GM18511 (cell line): Measurements from ENCODE around the gene CD48.

ENCODE experiments used
- ATAC-seq: cut with Tn5 transposase; IDR thresholded peaks from one replicate; pipeline ENCODE4 v1.9.1; 2021; ENCODE audit warnings: mild to moderate bottlenecking, moderate library complexity; ENCODE audit not compliant: unreplicated experiment

The CD48 gene

GRCh38 chr1:160637821-160638539, 73.6 kb downstream of the CD48 start:
- no peak for ATAC-seq

DNA sequence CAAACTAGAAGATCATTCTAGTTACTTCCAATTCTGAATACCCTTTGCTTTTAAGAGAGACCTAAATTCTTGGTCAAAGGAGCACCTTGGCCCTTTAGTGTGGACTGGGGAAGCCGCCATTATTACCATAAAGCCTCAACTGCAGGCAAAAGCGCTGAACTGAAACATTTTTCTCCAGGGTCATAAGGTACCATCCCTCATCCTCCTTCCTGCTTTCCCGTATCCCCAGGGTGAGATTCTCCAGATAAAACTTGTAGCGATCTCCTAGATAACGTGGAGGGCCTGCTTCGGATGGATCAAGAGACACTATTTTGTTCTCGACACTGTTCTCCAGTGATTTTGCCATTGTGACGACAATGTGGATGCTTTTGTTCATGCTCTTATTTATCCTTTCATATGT, 74.6 kb downstream of the CD48 start:
- no peak for ATAC-seq

- ATAC-seq, result no peak
Measured at GRCh38 chr1:160636547-160636946, 75.1 kb downstream of the CD48 start.

GRCh38 chr1:160636076-160636475, 75.5 kb downstream of the CD48 start:
- no peak for ATAC-seq

- no peak for ATAC-seq
Measured at GRCh38 chr1:160634543-160635491, 76.8 kb downstream of the CD48 start.

DNA sequence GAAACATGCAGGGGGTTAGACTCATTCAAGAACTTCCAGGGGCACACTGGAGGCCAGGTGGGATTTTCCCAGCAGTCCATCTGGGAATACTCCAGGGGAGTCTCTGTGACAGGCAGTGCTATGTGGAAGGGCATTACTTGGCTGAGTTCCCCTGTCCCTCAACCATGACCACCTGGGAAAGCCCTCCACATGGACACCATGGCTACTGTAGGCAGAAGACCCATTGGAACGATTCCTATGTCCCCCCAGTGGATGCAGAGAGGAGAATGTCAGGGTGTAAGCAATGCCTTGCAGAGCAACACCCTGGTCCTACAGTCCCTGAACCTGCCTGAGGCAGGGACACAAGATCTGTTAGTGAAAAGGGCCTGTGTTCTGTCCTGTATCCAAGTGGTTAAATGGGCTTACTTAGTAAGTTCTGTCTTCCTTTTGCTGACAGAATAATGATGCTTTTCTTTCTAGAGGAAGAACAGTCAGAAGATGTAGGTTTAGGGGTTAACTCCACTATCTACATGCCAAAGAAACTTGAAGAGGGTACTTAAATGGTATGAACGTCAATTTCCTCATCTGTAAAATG, 78.2 kb downstream of the CD48 start:
- no peak for ATAC-seq

DNA sequence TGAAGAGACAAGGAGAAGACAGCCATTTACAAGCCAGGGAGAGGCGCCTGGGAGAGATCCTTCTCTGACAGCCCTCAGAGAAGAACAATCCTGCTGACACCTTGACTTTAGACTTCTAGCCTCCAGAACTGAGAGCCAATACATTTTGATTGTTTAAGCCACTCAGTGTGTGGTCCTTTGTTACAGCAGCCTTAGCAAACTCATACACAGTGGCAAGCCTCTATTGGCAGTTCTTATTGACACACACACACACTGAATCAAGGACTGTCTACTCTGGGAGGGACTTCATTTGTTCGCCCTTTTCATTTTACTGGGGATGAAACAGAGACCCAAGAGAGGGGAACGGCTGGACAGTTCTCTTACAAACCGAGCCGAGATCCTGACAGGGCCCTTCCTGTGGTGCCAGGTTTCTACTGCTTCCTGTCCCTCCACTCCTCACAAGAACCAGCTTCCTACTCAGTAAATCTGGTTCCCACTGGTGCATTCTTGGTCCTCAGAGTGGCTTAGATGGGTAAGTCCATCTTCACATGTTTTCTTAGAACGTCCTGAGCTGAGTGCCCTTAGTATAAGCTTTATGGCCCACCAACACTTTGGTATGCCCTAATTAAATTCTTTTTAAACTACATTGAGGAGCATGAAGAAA, 79.5 kb downstream of the CD48 start:
- no peak for ATAC-seq

DNA sequence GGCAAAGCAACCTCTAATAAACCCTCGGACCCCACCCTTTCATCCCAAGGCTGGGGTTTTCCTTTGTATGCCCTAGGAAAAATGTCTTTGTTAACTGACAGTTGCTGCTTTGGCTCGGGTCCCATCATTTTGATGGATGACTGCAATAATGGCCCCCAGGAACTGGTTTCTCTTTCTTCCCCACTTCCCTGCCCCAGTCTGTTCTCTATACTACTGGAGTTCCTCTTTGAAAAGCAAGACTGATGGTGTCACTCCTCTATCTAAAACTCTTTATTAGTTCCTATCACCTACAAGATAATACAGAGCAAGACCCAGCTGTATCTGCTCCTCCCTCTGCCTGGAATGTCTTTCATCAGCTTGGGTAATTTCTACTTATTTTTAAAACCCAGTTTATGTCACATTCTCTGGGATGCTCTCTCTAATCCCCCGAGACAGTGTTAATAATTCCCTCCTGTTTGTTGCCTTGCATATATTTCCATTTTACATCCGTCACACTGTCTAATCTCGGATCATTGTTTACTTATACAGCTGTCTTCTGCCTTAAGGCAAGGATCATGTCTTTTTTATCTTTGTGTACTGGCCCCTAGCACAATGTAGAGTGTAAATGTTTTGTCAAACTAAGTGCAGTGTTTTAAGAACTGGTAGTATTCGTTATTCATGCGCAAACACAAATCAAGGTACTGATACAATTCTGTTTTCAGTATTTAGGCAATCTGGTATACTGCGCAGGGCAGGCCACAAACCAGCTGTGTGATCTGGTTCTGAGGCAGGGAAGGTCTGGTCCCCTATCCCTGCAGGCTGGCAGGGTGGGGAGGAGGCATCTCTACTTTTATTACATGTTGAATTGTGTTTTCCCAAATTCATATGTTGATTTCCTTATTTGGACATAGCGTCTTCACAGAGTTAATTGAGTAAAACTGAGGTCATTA, 80.8 kb downstream of the CD48 start:
- no peak for ATAC-seq

DNA sequence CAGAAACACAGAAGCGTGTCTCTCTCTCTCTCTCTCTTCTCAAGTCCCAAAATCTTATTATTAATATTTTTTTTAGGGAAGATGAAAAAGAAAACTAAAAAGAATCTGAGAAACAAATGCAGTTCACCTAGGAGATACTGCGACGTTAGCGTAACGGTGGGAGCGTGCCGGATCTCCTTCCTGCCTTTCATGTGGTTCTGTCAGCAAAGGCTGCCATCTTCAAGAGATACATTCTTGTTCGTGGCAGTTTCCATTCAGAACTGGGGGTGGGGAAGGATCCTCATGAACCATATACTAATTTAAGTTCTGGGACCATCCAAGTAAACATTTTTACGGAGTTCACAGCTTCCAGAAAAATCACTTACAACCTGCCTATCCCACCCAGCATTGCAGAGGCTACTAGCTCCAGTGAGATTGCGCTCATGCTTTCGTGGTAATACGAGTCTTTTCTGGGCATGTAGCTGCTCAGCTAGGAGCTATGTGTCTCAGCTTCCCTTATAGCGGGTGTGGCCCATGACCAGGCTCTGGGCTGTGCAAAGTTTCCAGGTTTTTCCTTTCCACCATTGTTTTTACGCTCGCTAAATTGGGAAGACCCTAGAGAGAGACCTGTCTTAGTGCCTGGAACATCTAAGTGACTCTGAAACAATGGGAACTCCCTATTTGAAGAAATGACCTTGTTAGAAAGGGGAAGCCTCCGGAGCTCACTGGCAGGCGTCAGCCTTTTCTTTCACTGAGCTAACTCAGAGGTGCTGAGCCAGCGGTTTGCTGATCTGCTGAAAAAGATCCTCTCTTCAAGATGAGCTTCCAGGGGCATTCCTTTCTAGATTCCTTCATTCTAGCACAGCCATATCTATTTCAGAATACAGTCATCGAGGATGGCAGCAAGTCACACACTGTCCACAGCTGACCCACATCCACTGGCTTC, 82.1 kb downstream of the CD48 start:
- no peak for ATAC-seq

DNA sequence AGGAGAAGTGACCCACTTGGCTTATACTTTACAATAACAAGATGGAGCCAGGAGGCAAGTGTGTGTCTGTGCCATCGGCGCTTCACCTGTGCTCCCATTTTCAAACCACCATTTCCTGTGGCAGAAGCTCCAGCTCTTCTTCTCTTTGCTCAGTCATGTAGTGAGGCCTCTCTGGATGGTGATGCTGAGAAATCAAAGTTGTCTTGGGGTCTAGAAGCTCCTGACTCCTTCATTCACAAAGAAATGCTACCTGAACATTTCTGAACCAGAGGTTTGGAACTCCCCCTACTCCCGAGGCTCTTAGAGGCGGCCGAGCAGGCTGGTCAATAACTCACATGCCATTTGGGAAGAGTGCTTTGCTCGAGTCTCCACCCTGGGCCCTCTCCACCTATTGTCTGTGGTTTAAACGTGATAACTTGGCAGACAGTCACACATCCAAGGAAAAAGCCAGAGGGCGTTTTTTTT, 82.8 kb downstream of the CD48 start:
- ATAC-seq, result no peak
